ENCODE measurements around the gene SGCE. TPM values are rescaled to one million over a fixed set of nuclear protein-coding genes. Genes with fewer than 3 reads are reported as not detected.

The SGCE gene
- total and polyA plus RNA-seq, 5 donors = 40.2 to 44.6 (median 42.2) TPM

DNA sequence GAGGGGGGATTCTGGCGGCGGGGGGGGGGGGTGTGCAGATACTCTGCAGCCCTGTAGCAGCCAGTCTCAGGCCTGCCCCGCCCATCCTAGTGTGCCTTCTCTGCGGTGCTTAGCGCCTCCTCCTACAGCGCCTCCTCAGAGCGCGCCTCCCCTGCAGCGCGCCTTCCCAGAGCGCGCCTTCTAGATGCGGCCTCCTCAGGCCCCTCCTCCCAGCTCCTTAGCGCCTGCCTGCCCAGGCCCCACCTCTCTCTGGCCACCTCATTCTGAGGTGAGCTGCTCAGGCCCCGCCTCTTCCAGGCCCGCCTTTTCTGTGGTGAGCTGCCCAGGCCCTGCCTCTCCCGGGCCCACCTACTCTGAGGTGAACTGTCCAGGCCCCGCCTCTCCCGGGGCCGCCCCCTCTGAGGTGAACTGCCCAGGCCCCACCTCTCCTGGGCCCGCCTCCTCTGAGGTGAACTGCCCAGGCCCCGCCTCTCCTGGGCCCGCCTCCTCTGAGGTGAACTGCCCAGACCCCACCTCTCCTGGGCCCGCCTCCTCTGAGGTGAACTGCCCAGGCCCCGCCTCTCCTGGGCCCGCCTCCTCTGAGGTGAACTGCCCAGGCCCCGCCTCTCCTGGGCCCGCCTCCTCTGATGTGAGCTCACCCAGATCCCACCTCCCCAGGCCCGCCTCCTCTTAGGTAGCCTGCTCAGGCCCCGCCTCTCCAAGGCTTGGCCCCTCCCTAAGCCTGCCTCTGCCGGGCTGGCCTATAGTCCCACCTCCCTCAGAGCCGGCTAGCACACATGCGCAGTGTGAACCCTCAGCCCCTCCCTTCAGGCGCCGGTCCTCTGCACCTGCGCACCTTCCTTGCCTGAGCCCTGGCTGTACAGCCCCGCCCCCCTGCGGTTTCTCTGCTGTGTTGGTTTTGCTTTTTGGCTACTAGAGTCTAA lies 2.1 kb upstream of the SGCE start:
- intact Hi-C loops (cut with DNase I) = no loop called here
- Histone ChIP-seq H3K27ac (ENCODE audit: low read length) (no peak overlapping the region), H3K27me3 (ENCODE audit: control insufficient read depth, insufficient read depth) (no peaks in the 10 kb centered on the region), H3K9me3 (ENCODE audit: control insufficient read depth, low read length) (no peaks in the 10 kb centered on the region), H3K4me1 (ENCODE audit: control insufficient read depth, insufficient read depth, low read length) (no peaks in the 10 kb centered on the region), H3K4me3 (ENCODE audit: low read length) (peak overlapping the region; percentile 65)
- DNase-seq (peak; percentile 91 to 96 (median 96)), ATAC-seq (peak; percentile 96)
- WGBS = 52% methylated on average over 36 of the region's 38 CpGs

DNA sequence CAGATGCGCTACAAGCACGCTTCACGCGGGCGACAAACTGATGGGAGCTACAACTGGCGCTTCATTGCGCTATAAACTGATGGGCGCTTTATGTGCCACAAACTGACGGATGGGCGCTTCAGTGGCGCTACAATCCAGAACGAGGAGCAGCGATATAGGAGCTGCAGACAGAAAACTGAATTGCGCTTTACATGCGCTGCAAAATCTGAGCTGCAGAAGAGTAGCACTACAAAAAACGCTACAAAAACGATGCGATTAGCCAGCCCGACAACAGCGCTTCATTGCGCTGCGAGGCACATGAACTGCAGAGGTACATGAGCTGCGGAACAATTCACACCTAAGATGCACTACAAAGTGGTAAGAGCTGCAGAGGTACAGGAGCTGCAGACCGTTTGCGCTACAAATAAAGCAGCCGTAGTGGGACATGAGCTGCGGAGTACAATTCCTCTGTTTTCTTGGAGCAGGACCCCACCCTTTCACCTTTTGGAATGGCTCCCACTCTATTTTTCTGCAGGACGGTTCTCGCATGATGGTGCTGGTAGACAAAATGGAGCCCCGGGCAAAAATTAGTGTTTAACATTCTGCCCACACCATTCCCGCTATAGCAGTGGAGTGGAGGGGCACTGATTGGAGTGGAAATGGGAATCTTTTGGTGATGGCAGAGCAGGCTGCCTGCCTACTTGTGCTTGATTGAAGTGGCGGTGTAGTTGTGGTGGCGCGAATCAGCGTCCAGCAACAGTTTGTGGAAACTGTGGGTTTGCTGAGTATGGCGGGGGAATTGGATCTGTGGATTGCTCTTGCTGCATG lies 1.2 kb upstream of the SGCE start:
- H3K4me1 ChIP-seq (ENCODE audit: control insufficient read depth, insufficient read depth, low read length) = no peaks in the 10 kb centered on the region
- peak in 2 of 3 donors; percentile 29 to 31 for DNase-seq
- no peak for ATAC-seq
- no peaks in the 10 kb centered on the region for H3K9me3 ChIP-seq (ENCODE audit: control insufficient read depth, low read length)
- no peaks in the 10 kb centered on the region for H3K27me3 ChIP-seq (ENCODE audit: control insufficient read depth, insufficient read depth)
- no peak overlapping the region for H3K27ac ChIP-seq (ENCODE audit: low read length)
- WGBS = 52% methylated on average over 36 of the region's 36 CpGs
- intact Hi-C loops (cut with DNase I) = no loop called here
- H3K4me3 ChIP-seq (ENCODE audit: low read length) = peak overlapping the region; percentile 65

DNA sequence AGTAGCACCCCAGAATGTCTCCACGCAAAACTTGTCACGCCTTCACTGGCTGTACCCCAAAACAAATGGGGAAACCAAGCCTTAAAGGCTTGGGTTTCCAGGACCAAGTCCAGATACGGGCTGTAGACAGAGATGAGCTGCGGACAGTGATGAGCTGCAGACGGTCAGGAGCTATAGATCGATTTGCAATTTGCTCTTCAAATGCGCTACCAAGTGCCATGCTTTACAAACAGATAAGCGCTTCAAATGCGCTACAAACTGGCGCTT lies 658 bp upstream of the SGCE start:
- Histone ChIP-seq H3K27me3 (ENCODE audit: control insufficient read depth, insufficient read depth) (no peaks in the 10 kb centered on the region), H3K4me1 (ENCODE audit: control insufficient read depth, insufficient read depth, low read length) (no peaks in the 10 kb centered on the region), H3K9me3 (ENCODE audit: control insufficient read depth, low read length) (no peaks in the 10 kb centered on the region), H3K4me3 (ENCODE audit: low read length) (peak overlapping the region; percentile 65), H3K27ac (ENCODE audit: low read length) (no peak overlapping the region)
- ATAC-seq = no peak
- DNase-seq = no peak
- WGBS = 49% methylated on average over 10 of the region's 10 CpGs
- intact Hi-C loops (cut with DNase I) = no loop called here

DNA sequence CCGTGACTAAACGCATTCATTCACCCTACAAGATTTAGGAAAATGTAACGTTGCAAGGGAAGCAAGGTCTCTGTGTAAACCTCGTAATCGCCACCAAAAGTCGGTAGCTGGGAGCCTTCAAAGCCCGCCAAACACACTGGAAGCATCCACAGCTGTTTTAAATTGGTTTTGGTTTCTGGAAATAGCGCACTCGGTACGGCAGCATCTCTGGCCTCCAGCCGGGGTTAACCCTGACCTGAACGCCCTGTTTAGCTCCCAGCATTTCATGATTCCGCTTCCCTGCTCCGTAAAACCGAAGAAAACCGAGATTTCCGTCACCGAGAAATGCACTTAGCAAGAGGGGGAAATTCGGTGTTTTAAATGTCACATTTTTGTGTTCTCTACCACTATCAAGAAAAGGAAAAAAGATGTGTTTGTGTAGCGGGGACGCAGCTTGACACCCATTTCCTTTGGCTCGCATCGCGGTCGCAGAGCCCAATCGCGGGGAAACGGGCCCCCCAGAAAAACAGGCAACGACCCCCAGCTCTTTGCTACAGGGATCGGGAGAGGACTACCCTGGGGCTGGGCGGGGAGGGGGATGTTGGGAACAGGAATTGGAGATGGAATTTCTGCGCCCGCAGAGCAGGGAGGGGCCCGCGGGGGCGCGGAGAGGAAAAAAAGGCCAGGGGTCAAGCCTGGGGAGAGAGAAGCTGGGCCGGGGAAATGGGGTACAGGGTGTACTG lies 646 bp downstream of the SGCE start:
- Histone ChIP-seq H3K27ac (ENCODE audit: low read length) (peak overlapping the region; percentile 23), H3K4me1 (ENCODE audit: control insufficient read depth, insufficient read depth, low read length) (no peaks in the 10 kb centered on the region), H3K27me3 (ENCODE audit: control insufficient read depth, insufficient read depth) (no peaks in the 10 kb centered on the region), H3K9me3 (ENCODE audit: control insufficient read depth, low read length) (no peaks in the 10 kb centered on the region), H3K4me3 (ENCODE audit: low read length) (peak overlapping the region; percentile 65)
- DNase-seq (peak; percentile 19 to 73 (median 51)), ATAC-seq (peak in 1 of 2 donors; percentile 26)
- intact Hi-C loops (cut with DNase I) = no loop called here
- under 1% methylated on average over 38 of the region's 38 CpGs for WGBS

DNA sequence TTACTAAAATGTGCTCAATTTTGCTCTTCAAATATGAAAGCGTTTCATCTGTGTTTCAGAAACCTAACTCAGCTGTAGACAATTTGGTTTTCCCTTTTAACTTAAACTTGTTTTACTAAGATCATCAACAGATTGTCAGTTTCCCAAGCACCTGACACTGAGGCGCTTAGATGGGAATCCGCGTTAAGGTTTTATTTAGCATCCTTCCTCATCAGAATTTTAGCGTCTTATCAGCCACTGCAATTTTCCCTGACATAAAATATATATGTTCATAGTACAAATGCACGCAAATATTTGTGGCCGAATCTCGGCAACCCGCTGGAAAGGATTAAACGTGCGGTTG lies 1.2 kb downstream of the SGCE start:
- H3K27me3 ChIP-seq (ENCODE audit: control insufficient read depth, insufficient read depth) = no peaks in the 10 kb centered on the region
- no peak overlapping the region for H3K27ac ChIP-seq (ENCODE audit: low read length)
- ATAC-seq = no peak
- 8% methylated on average over 11 of the region's 11 CpGs for whole genome bisulfite sequencing
- no peak for DNase-seq
- peak overlapping the region; percentile 65 for H3K4me3 ChIP-seq (ENCODE audit: low read length)
- intact Hi-C loops (cut with DNase I) = no loop called here
- H3K4me1 ChIP-seq (ENCODE audit: control insufficient read depth, insufficient read depth, low read length) = no peaks in the 10 kb centered on the region
- H3K9me3 ChIP-seq (ENCODE audit: control insufficient read depth, low read length) = no peaks in the 10 kb centered on the region

GRCh38 chr7:94650147-94651051 lies 5.5 kb downstream of the SGCE start:
- intact Hi-C loops (cut with DNase I) = no loop called here
- no peak overlapping the region for H3K27ac ChIP-seq (ENCODE audit: low read length)
- H3K4me1 ChIP-seq (ENCODE audit: control insufficient read depth, insufficient read depth, low read length) = no peaks in the 10 kb centered on the region
- H3K9me3 ChIP-seq (ENCODE audit: control insufficient read depth, low read length) = no peaks in the 10 kb centered on the region
- H3K4me3 ChIP-seq (ENCODE audit: low read length) = no peak overlapping the region
- DNase-seq (peak in 1 of 3 donors; percentile 42), ATAC-seq (no peak)
- H3K27me3 ChIP-seq (ENCODE audit: control insufficient read depth, insufficient read depth) = no peaks in the 10 kb centered on the region
- 61% methylated on average over 4 of the region's 4 CpGs for WGBS

DNA sequence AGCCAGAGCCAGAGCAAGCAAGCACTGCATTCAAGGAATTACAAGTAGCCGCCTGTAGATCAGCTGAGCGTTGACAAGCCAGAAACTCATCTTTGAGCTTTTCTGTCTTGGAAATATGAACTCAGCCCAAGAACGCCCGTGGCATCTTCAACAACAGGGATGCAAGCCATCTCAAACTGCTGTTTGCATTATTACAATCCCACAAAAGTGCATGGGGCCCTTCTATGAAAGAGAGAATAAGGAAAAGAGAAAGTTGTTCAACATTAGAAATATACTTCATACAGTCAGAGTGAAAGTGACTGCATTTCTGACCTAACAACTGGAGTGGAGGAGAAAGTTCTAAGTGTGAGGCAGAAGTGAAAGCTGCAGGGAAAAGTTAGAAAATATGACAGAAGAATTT lies 6.5 kb downstream of the SGCE start:
- Histone ChIP-seq H3K4me1 (ENCODE audit: control insufficient read depth, insufficient read depth, low read length) (no peaks in the 10 kb centered on the region), H3K27ac (ENCODE audit: low read length) (no peak overlapping the region), H3K27me3 (ENCODE audit: control insufficient read depth, insufficient read depth) (no peaks in the 10 kb centered on the region), H3K9me3 (ENCODE audit: control insufficient read depth, low read length) (no peaks in the 10 kb centered on the region), H3K4me3 (ENCODE audit: low read length) (peak overlapping the region; percentile 35)
- DNase-seq (no peak), ATAC-seq (no peak)
- 44% methylated on average over 4 of the region's 4 CpGs for WGBS
- intact Hi-C loops (cut with DNase I) = no loop called here

GRCh38 chr7:94648731-94649130 lies 7.2 kb downstream of the SGCE start:
- no peaks in the 10 kb centered on the region for H3K9me3 ChIP-seq (ENCODE audit: control insufficient read depth, low read length)
- no peaks in the 10 kb centered on the region for H3K27me3 ChIP-seq (ENCODE audit: control insufficient read depth, insufficient read depth)
- 77% methylated on average over 5 of the region's 5 CpGs for WGBS
- no peak overlapping the region for H3K4me3 ChIP-seq (ENCODE audit: low read length)
- H3K27ac ChIP-seq (ENCODE audit: low read length) = no peak overlapping the region
- no peaks in the 10 kb centered on the region for H3K4me1 ChIP-seq (ENCODE audit: control insufficient read depth, insufficient read depth, low read length)
- ATAC-seq (no peak), DNase-seq (no peak)
- intact Hi-C loops (cut with DNase I) = no loop called here

GRCh38 chr7:94647295-94647694 lies 8.6 kb downstream of the SGCE start:
- Histone ChIP-seq H3K4me1 (ENCODE audit: control insufficient read depth, insufficient read depth, low read length) (no peaks in the 10 kb centered on the region), H3K27ac (ENCODE audit: low read length) (no peak overlapping the region), H3K27me3 (ENCODE audit: control insufficient read depth, insufficient read depth) (no peaks in the 10 kb centered on the region), H3K9me3 (ENCODE audit: control insufficient read depth, low read length) (no peaks in the 10 kb centered on the region), H3K4me3 (ENCODE audit: low read length) (no peak overlapping the region)
- WGBS = 88% methylated on average over 3 of the region's 3 CpGs
- intact Hi-C loops (cut with DNase I) = no loop called here
- no peak for ATAC-seq
- DNase-seq = no peak

DNA sequence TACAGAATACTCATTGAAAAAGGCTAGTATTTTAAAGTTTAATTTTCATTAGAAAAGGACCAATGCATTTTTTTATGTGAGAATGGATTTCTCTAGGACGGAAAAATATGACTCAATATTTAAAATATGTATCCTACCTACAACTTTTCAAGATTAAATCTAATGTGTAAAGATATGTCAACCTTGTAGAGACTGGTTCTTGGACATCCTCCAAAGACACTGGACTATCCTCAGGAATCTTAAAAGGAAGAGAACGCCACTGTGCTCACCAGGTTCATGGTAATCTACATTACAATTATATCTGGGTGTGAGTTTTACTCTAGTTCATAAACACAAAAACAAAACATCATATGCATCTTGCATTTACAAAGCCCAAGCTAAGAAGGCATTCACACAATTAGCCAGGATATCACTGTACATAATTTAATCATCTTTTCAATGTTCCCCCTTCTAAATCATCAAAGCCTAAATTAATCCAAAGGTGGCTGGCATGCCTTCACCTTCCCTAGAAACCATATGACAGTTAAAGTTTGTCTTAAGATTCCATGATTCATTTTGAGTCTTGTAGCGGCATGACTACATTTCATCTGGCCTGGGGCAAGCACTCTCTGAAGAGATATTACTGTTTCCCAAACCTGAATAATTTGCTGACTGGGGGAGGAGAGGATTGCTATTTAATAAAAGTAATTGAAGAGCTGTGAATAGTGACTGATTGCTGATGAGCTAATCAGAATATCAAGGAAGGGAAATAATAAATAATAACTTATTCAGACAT lies 12.0 kb downstream of the SGCE start:
- ATAC-seq (no peak), DNase-seq (no peak)
- no peak overlapping the region for H3K27ac ChIP-seq (ENCODE audit: low read length)
- intact Hi-C loops (cut with DNase I) = no loop called here
- H3K4me3 ChIP-seq (ENCODE audit: low read length) = no peak overlapping the region
- H3K9me3 ChIP-seq (ENCODE audit: control insufficient read depth, low read length) = no peaks in the 10 kb centered on the region
- WGBS = 90% methylated on average over 3 of the region's 3 CpGs
- no peaks in the 10 kb centered on the region for H3K4me1 ChIP-seq (ENCODE audit: control insufficient read depth, insufficient read depth, low read length)
- H3K27me3 ChIP-seq (ENCODE audit: control insufficient read depth, insufficient read depth) = no peaks in the 10 kb centered on the region

Measured in right cardiac atrium (tissue), 5 donors.